Right lobe of liver (tissue), 6 donors: ENCODE measurements around the gene APOL6. TPM values are rescaled to one million over a fixed set of nuclear protein-coding genes. Genes with fewer than 3 reads are reported as not detected.

ENCODE experiments used
- ATAC-seq, 4 donors: fragments of 200-7000 bp; cut with Tn5 transposase; one replicate each; pipeline ENCODE4 v1.9.1; 2020; ENCODE audit warnings: mild to moderate bottlenecking in 4 of 4, moderate library complexity in 4 of 4
- DNase-seq, 3 donors: peaks; one replicate each; pipeline ENCODE4 v3.0.0-alpha.2; 2020
- H3K27ac ChIP-seq, 3 donors: fragments of 200-600 bp; one replicate each; pipeline ENCODE4 v1.8.0; 2022
- H3K27me3 ChIP-seq, 2 donors: fragments of 200-600 bp; one replicate each; pipeline ENCODE4 v1.8.0; 2022
- H3K36me3 ChIP-seq, 4 donors: fragments of 200-600 bp; sonication (generic) in 1 of 4; one replicate each; pipeline versions ENCODE4 v1.5.1 to v1.8.0; 2017 to 2022; ENCODE audit warnings: control low read depth in 1 of 4
- H3K4me1 ChIP-seq, 4 donors: fragments of 200-600 bp; sonication (generic) in 1 of 4; one replicate each; pipeline versions ENCODE4 v1.5.1 to v1.8.0; 2017 to 2022; ENCODE audit warnings: control low read depth in 1 of 4
- H3K4me3 ChIP-seq, 3 donors: fragments of 200-600 bp; one replicate each; pipeline ENCODE4 v1.8.0; 2022
- H3K9me3 ChIP-seq, 4 donors: fragments of 200-600 bp; sonication (generic) in 1 of 4; one replicate each; pipeline versions ENCODE4 v1.5.1 to v1.8.0; 2017 to 2022; ENCODE audit warnings: control low read depth in 1 of 4
- POLR2A ChIP-seq: fragments of 450-650 bp; IDR thresholded peaks from one replicate; pipeline ENCODE4 v1.6.1; 2017; ENCODE audit warnings: antibody characterized with exemption, mild to moderate bottlenecking
- WGBS: methylation state at CpG from one replicate; pipeline ENCODE4 v1.1.6; 2018; ENCODE audit warnings: low coverage, low lambda C conversion rate; ENCODE audit not compliant: insufficient coverage; ENCODE audit errors: missing lambda C conversion rate; 5-methylcytosine and 5-hydroxymethylcytosine counted together
- intact Hi-C, 2 donors: fragments of 100-400 bp; cut with DNase I; formaldehyde crosslinking; loops; one replicate each; pipeline versions ENCODE4 v1.11.2 to v1.14.1; 2022
- total RNA-seq, 6 experiments: library from RNA; depleted of rRNA in 2 of 6; stranded (reverse); fragments of >200 nt in 2 of 6; fragmentation: NEBNext Ultra II Directional in 3 of 6; extraction: Animal tissue kit (Norgen Biotek cat#: 25700) in 3 of 6; gene quantifications; one replicate each; pipeline versions ENCODE4 v1.1.0 to v1.2.4, GENCODE V29; 2016 to 2023
- TF ChIP-seq, protein P1 (sequence below), 4 donors: fragments of 200-600 bp in 3 of 4; fragments of 450-650 bp in 1 of 4; IDR thresholded peaks; one replicate each; pipeline versions ENCODE4 v1.5.1 to v1.8.0; 2016 to 2022; ENCODE audit warnings: antibody characterized with exemption in 4 of 4, mild to moderate bottlenecking in 2 of 4
- donor health status: DM: no; HTN: yes; CAD: no.
- donor health status: DM: no; HTN: no; CAD: no.
- donor health status: DM: no; HTN: no; CAD: no.
- donor health status: DM: no; HTN: yes; CAD: no.
- donor health status: DM: no; HTN: yes; CAD: no.

Gene APOL6
- total RNA-seq, 6 experiments from 2014 or later, result 33.5 to 42.7 (median 39.6) TPM

DNA sequence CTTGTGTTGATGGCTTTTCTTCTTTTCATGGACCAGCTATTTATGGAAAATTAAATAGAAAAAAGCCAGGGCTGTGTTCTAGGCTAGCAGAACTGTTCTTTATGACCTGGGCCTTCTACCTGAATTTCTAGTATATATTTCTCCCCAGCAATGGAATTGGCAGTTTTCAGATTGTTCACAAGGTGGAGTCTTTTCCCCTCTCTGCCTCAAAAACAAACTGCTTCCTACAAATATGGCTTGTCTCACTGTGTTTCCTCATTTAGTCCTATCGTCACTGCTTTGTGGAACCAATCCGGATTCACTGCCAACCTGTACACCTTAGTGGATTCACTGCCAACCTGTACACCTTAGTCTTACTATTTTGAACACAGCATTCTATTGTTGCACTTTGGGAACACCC, 64.4 kb downstream of the APOL6 start:
- H3K9me3 ChIP-seq, result no peaks in the 10 kb centered on the region
- no peaks in the 10 kb centered on the region for H3K36me3 ChIP-seq
- 95% methylated on average over 2 of the region's 2 CpGs for WGBS
- intact Hi-C loops, result no loop called here
- peaks cover 0 to 22% (median 8%) of the 10 kb centered on the region in 4 donors for H3K4me1 ChIP-seq
- no peak for ATAC-seq
- TF ChIP-seq, protein P1, sequence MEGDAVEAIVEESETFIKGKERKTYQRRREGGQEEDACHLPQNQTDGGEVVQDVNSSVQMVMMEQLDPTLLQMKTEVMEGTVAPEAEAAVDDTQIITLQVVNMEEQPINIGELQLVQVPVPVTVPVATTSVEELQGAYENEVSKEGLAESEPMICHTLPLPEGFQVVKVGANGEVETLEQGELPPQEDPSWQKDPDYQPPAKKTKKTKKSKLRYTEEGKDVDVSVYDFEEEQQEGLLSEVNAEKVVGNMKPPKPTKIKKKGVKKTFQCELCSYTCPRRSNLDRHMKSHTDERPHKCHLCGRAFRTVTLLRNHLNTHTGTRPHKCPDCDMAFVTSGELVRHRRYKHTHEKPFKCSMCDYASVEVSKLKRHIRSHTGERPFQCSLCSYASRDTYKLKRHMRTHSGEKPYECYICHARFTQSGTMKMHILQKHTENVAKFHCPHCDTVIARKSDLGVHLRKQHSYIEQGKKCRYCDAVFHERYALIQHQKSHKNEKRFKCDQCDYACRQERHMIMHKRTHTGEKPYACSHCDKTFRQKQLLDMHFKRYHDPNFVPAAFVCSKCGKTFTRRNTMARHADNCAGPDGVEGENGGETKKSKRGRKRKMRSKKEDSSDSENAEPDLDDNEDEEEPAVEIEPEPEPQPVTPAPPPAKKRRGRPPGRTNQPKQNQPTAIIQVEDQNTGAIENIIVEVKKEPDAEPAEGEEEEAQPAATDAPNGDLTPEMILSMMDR (IDR thresholded peaks at IDR 0.05), result no peak
- no peak for TF ChIP-seq POLR2A
- H3K4me3 ChIP-seq, result no peak overlapping the region
- no peak overlapping the region for H3K27ac ChIP-seq
- H3K27me3 ChIP-seq, result no peaks in the 10 kb centered on the region
- no peak for DNase-seq

DNA sequence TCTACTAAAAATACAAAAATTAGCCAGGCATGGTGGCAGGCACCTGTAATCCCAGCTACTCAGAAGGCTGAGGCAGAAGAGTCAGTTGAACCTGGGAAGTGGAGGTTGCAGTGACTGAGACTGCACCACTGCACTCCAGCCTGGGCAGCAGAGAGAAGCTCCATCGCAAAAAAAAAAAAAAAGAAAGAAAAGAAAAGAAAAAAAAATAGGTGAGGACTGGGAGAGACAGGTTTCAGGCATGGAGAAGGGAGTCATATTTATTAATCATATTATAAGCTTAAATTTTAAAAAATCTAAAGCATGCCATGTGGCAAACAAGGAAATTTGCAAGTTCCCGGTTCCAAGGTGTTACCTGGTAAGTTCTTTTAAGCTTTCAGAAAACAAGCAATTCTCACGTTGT, 69.3 kb downstream of the APOL6 start, which contains the start of gene APOL5:
Gene APOL5, plus strand, starts transcription at position 301 of the 400 bp plus-strand sequence. Its CDS starts 0 bp downstream, at position 301.
- H3K4me1 ChIP-seq, result no peaks in the 10 kb centered on the region
- no peak within 1 kb of the TSS for H3K4me3 ChIP-seq
- ATAC-seq (no peak), DNase-seq (no peak)
- intact Hi-C loops, result no loop called here
- WGBS, result 80% methylated on average over 3 of the region's 3 CpGs
- H3K36me3 ChIP-seq, result no peaks in the 10 kb centered on the region
- no peaks in the 10 kb centered on the region for H3K9me3 ChIP-seq
- H3K27ac ChIP-seq, result no peak within 1 kb of the TSS
- no peak for TF ChIP-seq POLR2A
- TF ChIP-seq, protein P1 (IDR thresholded peaks at IDR 0.05), result no peak
- H3K27me3 ChIP-seq, result no peaks in the 10 kb centered on the region

Other genes starting within 250 kb of the APOL6 start
- gene MCM5, start 248.3 kb upstream of the APOL6 start, total RNA-seq, result 10 to 100 TPM in 4 of 6 experiments, 1 to 10 TPM in 2; 6.7 to 35.9 (median 13.4) TPM
- under 1 TPM in 4 of 6 experiments, not detected in 2; 0.05 to 0.20 (median 0.07) TPM for gene RASD2, start 107.6 kb upstream of the APOL6 start, total RNA-seq
- 10 to 100 TPM in 1 of 6 experiments, 1 to 10 TPM in 3, under 1 TPM in 2; 0.61 to 10.2 (median 1.3) TPM for gene MB, start 31.1 kb upstream of the APOL6 start, total RNA-seq
- gene APOL5, start 69.4 kb downstream of the APOL6 start, total RNA-seq, result under 1 TPM in 1 of 6 experiments, not detected in 5; 0.51 TPM